ENCODE data around the gene PLA2G12A. TPM values are rescaled to one million over a fixed set of nuclear protein-coding genes. Genes with fewer than 3 reads are reported as not detected.
"Not testable (repeated sequence)": the region's sequence is repeated elsewhere in the genome, so short reads cannot be mapped to it uniquely, and the experiment has no call there.

PLA2G12A gene
- total and polyA plus RNA-seq, 8 donors = 20.6 to 58.4 (median 32.2) TPM

- Histone ChIP-seq H3K4me3 (no peak overlapping the region), H3K9me3 (no peaks in the 10 kb centered on the region), H3K36me3 (peaks cover 0 to 35% of the 10 kb centered on the region in 2 donors), H3K27ac (no peak overlapping the region), H3K4me1 (no peaks in the 10 kb centered on the region), H3K27me3 (no peaks in the 10 kb centered on the region)
- intact Hi-C loops (cut with DNase I) = no loop called here
- ATAC-seq (no peak), DNase-seq (no peak)
- TF ChIP-seq CTCF (IDR thresholded peaks at IDR 0.05) = no peak
These were observed 46.1 kb downstream of the PLA2G12A start for GRCh38 chr4:109683621-109684253.

DNA sequence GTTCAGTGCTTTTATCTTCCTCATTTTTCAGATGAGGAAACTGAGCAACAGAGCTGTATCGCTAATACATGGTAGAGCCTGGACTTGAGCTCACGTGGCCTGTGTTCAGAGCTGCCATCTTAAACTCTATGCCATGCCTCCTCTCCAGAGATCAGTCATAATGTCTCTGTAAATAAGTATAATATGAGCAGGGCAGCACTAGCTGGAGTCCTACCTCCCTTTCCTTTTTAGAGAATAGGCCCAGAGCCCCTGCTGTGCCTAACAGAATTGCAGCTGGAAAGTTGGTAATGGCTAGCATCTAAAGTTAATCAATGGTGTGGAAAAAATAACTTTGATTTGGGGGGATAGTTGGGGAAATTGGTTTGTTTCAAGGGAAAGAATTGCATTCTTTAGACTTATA lies 47.0 kb downstream of the PLA2G12A start:
- Histone ChIP-seq H3K4me1 (no peaks in the 10 kb centered on the region), H3K4me3 (no peak overlapping the region)

GRCh38 chr4:109678925-109679324 lies 50.9 kb downstream of the PLA2G12A start:
- H3K36me3 ChIP-seq; ATAC-seq; H3K27ac ChIP-seq; H3K9me3 ChIP-seq; intact Hi-C loops (cut with DNase I); H3K4me3 ChIP-seq; H3K4me1 ChIP-seq; H3K27me3 ChIP-seq: not testable (repeated sequence)
- peak in 1 of 4 donors; percentile 60 for DNase-seq

More for the DNA sequence above, 47.0 kb downstream of the PLA2G12A start:
- DNase-seq (no peak), ATAC-seq (no peak)
- intact Hi-C loops (cut with DNase I) = no loop called here
- no peaks in the 10 kb centered on the region for H3K27me3 ChIP-seq
- H3K36me3 ChIP-seq = peaks cover 0 to 30% of the 10 kb centered on the region in 2 donors
- no peak overlapping the region for H3K27ac ChIP-seq
- H3K9me3 ChIP-seq = no peaks in the 10 kb centered on the region
- TF ChIP-seq CTCF (IDR thresholded peaks at IDR 0.05) = no peak

DNA sequence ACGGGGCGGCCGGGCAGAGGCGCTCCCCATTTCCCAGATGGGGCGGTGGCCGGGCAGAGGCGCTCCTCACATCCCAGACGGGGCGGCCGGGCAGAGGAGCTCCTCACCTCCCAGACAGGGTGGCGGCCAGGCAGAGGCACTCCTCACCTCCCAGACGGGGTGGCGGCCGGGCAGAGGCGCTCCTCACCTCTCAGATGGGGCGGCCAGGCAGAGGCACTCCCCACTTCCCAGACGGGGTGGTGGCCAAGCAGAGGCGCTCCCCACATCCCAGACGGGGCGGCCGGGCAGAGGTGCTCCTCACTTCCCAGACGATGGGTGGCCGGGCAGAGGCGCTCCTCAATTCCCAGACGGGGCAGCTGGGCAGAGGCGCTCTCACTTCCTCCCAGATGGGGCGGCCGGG lies 51.4 kb downstream of the PLA2G12A start:
- ATAC-seq; H3K27ac ChIP-seq; intact Hi-C loops (cut with DNase I); H3K27me3 ChIP-seq; H3K9me3 ChIP-seq; H3K4me3 ChIP-seq; H3K36me3 ChIP-seq; H3K4me1 ChIP-seq: not testable (repeated sequence)
- peak in 1 of 4 donors; percentile 78 for DNase-seq

GRCh38 chr4:109676886-109677285 lies 53.0 kb downstream of the PLA2G12A start:
- H3K4me3 ChIP-seq = no peak overlapping the region
- H3K27me3 ChIP-seq = no peaks in the 10 kb centered on the region
- ATAC-seq (no peak), DNase-seq (no peak)
- intact Hi-C loops (cut with DNase I) = no loop called here
- no peak overlapping the region for H3K27ac ChIP-seq
- no peaks in the 10 kb centered on the region for H3K9me3 ChIP-seq
- no peaks in the 10 kb centered on the region for H3K4me1 ChIP-seq
- no peak for TF ChIP-seq CTCF (IDR thresholded peaks at IDR 0.05)
- H3K36me3 ChIP-seq = no peaks in the 10 kb centered on the region

- no peaks in the 10 kb centered on the region for H3K9me3 ChIP-seq
- no peaks in the 10 kb centered on the region for H3K36me3 ChIP-seq
- intact Hi-C loops (cut with DNase I) = no loop called here
- H3K4me3 ChIP-seq = no peak overlapping the region
- ATAC-seq (no peak), DNase-seq (no peak)
- H3K27me3 ChIP-seq = no peaks in the 10 kb centered on the region
- H3K4me1 ChIP-seq = no peaks in the 10 kb centered on the region
- no peak overlapping the region for H3K27ac ChIP-seq
- TF ChIP-seq CTCF (IDR thresholded peaks at IDR 0.05) = no peak
These were observed 54.0 kb downstream of the PLA2G12A start for GRCh38 chr4:109675843-109676242.
